ENCODE data around the gene FKBP3.
"Not testable (repeated sequence)": the region's sequence is repeated elsewhere in the genome, so short reads cannot be mapped to it uniquely, and the experiment has no call there.

FKBP3 gene

GRCh38 chr14:45112896-45113781 lies 21.1 kb downstream of the FKBP3 start:
- no peak for DNase-seq

- DNase-seq = no peak
Measured at GRCh38 chr14:45104561-45104960, 29.7 kb downstream of the FKBP3 start.

GRCh38 chr14:45103806-45104205 lies 30.5 kb downstream of the FKBP3 start:
- DNase-seq = no peak

GRCh38 chr14:45096218-45096617 lies 38.1 kb downstream of the FKBP3 start:
- DNase-seq = no peak

GRCh38 chr14:45095143-45095542 lies 39.1 kb downstream of the FKBP3 start:
- no peak for DNase-seq

- DNase-seq = no peak
Measured at GRCh38 chr14:45094275-45094674, 40.0 kb downstream of the FKBP3 start.

- no peak for DNase-seq
Measured at GRCh38 chr14:45091710-45092109, 42.6 kb downstream of the FKBP3 start.

- DNase-seq = no peak
Measured at GRCh38 chr14:45089813-45090212, 44.5 kb downstream of the FKBP3 start.

- no peak for DNase-seq
Measured at GRCh38 chr14:45084946-45085346, 49.3 kb downstream of the FKBP3 start.

GRCh38 chr14:45083976-45084722 lies 50.1 kb downstream of the FKBP3 start, which contains the start of gene PRPF39:
Gene PRPF39, plus strand, starts transcription at chr14:45084116. Its CDS starts 11,124 bp downstream, at chr14:45095240.
- peak; percentile 95 for DNase-seq

- no peak for DNase-seq
Measured at GRCh38 chr14:45083617-45083975, 50.7 kb downstream of the FKBP3 start.

GRCh38 chr14:45082420-45082819 lies 51.9 kb downstream of the FKBP3 start:
- DNase-seq = no peak

- DNase-seq = not testable (repeated sequence)
Measured at GRCh38 chr14:45081096-45081495, 53.2 kb downstream of the FKBP3 start.

GRCh38 chr14:45080416-45080968 lies 53.8 kb downstream of the FKBP3 start:
- not testable (repeated sequence) for DNase-seq

GRCh38 chr14:45078323-45078722 lies 56.0 kb downstream of the FKBP3 start:
- no peak for DNase-seq

- no peak for DNase-seq
Measured at GRCh38 chr14:45073231-45073879, 60.9 kb downstream of the FKBP3 start.

GRCh38 chr14:45072126-45072525 lies 62.2 kb downstream of the FKBP3 start:
- no peak for DNase-seq

- DNase-seq = no peak
Measured at GRCh38 chr14:45070215-45070614, 64.1 kb downstream of the FKBP3 start.

GRCh38 chr14:45068396-45068795 lies 65.9 kb downstream of the FKBP3 start:
- DNase-seq = no peak

- no peak for DNase-seq
Measured at GRCh38 chr14:45066667-45067066, 67.6 kb downstream of the FKBP3 start.

- DNase-seq = no peak
Measured at GRCh38 chr14:45065956-45066355, 68.3 kb downstream of the FKBP3 start.

All from activated CD4-positive, alpha-beta T cell treated with anti-CD3 and anti-CD28 coated beads, Interleukin-2, amount 50 U/mL, for 48 hours (primary cell).